C1 segment of cervical spinal cord (tissue), 14 donors: Measurements from ENCODE around the gene FERMT2.

Experiments
- DNase-seq, 14 donors: peaks; one replicate each; lab custom pipeline; 2025; lab: John Stamatoyannopoulos, UW

FERMT2 gene

GRCh38 chr14:52863334-52863700 lies 87.5 kb downstream of the FERMT2 start:
- DNase-seq, result no peak

GRCh38 chr14:52862632-52863333 lies 88.1 kb downstream of the FERMT2 start:
- no peak for DNase-seq

- no peak for DNase-seq
These were observed 89.4 kb downstream of the FERMT2 start for GRCh38 chr14:52861403-52861802.

- no peak for DNase-seq
These were observed 89.9 kb downstream of the FERMT2 start for GRCh38 chr14:52860910-52861309.

GRCh38 chr14:52860209-52860608 lies 90.6 kb downstream of the FERMT2 start:
- DNase-seq, result no peak

GRCh38 chr14:52856139-52856538 lies 94.7 kb downstream of the FERMT2 start:
- no peak for DNase-seq

GRCh38 chr14:52853522-52853854 lies 97.4 kb downstream of the FERMT2 start:
- no peak for DNase-seq

GRCh38 chr14:52852810-52853521 lies 97.9 kb downstream of the FERMT2 start:
- no peak for DNase-seq

GRCh38 chr14:52850451-52850909 lies 100.4 kb downstream of the FERMT2 start:
- DNase-seq, result no peak

- no peak for DNase-seq
These were observed 102.2 kb downstream of the FERMT2 start for GRCh38 chr14:52848626-52849025.

- DNase-seq, result no peak
These were observed 104.3 kb downstream of the FERMT2 start for GRCh38 chr14:52846591-52846990.

- no peak for DNase-seq
These were observed 105.8 kb downstream of the FERMT2 start for GRCh38 chr14:52845081-52845480.

- DNase-seq, result no peak
These were observed 106.4 kb downstream of the FERMT2 start for GRCh38 chr14:52844262-52845060.

GRCh38 chr14:52840877-52841276 lies 110.0 kb downstream of the FERMT2 start:
- DNase-seq, result peak in 6 of 14 donors; percentile 6 to 27 (median 13)

- DNase-seq, result no peak
These were observed 113.4 kb downstream of the FERMT2 start for GRCh38 chr14:52837451-52837850.

GRCh38 chr14:52836063-52836462 lies 114.8 kb downstream of the FERMT2 start:
- no peak for DNase-seq

GRCh38 chr14:52835122-52835903 lies 115.5 kb downstream of the FERMT2 start:
- no peak for DNase-seq

GRCh38 chr14:52834440-52834842 lies 116.4 kb downstream of the FERMT2 start:
- DNase-seq, result no peak

GRCh38 chr14:52833891-52834290 lies 117.0 kb downstream of the FERMT2 start:
- DNase-seq, result no peak

GRCh38 chr14:52829527-52830185 lies 121.2 kb downstream of the FERMT2 start:
- DNase-seq, result no peak

- DNase-seq, result no peak
These were observed 123.4 kb downstream of the FERMT2 start for GRCh38 chr14:52827426-52827825.
